ENCODE data around the gene RIN1.

Gene RIN1

DNA sequence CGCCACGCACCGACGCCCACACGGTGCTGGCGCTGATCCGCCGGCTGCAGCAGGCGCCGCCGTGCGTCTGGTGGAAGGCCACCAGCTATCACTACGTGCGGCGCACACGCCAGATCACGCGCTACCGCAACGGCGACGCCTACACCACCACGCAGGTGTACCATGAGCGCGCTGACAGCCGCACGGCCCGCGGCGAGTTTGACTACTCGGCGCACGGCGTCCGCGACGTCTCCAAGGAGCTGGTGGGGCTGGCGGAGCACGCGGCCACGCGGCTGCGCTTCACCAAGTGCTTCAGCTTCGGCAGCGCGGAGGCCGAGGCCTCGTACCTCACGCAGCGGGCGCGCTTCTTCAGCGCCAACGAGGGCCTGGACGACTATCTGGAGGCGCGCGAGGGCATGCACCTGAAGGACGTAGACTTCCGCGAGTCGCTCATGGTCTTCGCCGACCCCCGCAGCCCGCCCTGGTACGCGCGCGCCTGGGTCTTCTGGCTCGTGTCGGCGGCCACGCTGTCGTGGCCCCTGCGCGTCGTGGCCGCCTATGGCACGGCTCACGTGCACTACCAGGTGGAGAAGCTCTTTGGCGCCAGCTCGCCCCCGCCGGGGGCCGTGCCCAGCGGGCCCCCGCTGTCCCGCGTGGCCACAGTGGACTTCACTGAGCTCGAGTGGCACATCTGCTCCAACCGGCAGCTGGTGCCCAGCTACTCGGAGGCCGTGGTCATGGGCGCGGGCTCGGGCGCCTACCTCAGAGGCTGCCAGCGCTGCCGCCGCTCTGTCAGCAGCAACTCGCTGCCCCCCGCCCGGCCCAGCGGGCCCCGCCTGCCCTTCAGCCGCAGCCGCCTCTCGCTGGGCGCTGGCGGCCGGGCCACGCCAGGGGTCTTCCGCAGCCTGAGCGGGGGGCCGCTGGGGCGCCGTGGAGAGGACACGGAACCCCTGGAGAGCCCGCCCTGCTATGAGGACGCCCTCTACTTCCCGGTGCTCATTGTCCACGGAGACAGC is 41.3 kb downstream of the RIN1 start:
- no peak for DNase-seq

DNA sequence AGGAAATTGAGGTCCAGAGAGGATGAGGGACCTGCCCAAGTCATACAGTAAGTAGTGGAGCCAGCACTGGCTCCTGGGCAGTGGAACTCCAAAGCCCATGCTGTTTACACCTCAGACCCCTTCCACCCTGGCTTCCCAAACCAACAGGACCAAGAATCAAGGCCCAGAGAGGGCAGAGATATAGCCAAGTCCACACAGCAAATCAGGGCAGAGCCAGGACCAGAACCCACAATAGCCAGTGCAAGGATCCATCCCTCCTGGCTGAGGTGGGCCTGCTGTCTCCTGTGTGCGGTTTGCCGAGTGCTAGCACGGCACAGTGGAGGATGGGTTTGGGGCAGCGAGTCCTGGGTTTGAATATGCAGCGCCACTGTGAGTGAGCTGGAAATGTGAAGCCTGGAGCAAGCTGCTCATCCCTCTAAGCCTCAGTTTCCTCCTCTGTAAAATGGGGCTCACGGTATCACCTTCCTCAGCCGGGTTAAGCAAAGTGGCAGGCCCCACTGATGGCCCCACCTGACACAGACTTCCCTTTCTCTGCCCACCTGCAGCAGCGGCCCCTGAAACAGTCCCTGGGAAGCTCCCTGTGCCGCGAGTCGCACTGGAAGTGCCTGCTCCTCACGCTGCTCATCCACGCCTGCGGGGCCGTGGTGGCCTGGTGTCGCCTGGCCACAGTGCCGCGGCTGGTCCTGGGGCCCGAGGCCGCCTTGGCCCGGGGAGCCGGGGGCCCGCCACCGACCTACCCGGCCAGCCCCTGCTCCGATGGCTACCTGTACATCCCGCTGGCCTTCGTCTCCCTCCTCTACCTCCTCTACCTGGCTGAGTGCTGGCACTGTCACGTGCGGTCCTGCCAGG is 42.2 kb downstream of the RIN1 start:
- DNase-seq: no peak

DNA sequence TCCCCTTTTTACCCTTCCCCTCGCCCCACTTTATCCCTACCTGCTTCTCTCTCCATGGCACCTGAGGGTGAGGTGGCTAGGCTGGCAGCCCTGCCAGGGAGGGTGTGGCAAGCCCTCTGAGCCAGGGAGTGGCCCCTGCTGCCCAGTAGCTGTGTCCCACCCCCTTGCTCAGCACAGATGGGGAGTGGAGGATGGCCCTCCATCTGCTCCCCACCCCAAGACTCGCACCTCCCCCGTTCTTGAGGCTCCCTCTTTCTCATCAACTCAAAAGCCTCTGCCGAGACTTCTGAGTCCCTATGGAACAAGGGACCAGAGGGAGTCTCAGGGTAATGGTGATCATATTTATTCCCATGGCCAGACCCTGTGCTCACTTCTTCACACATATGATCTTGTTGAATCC is 42.9 kb downstream of the RIN1 start:
- DNase-seq: no peak

- DNase-seq: no peak
Measured at GRCh38 chr11:66292543-66293332, 43.5 kb downstream of the RIN1 start.

- no peak for DNase-seq
Measured at GRCh38 chr11:66291706-66292542, 44.3 kb downstream of the RIN1 start, which contains the start of gene TMEM151A. Gene TMEM151A, plus strand, starts transcription at chr11:66291894. Its CDS starts 120 bp downstream, at chr11:66292014.

DNA sequence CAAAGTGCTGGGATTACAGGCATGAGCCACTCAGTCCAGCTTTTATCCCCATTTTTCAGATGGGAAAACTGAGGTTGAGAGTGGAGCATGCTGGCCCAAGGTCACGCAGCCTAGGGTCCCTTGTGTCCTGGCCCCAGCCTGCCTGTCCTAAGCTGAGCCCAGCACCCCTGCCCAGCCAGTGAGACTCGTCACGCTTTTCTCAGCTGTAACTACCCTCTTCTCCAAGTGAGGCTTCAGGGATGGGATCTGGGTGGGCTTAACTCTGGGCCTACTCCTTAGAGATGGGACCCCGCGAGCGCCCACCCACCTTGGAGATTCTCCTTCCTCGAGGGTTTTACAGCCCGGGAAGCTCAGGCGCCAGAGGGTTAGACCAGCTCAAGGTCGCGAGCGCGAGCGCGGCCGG is 44.9 kb downstream of the RIN1 start:
- no peak for DNase-seq

GRCh38 chr11:66290330-66290621 is 46.0 kb downstream of the RIN1 start:
- DNase-seq: no peak

DNA sequence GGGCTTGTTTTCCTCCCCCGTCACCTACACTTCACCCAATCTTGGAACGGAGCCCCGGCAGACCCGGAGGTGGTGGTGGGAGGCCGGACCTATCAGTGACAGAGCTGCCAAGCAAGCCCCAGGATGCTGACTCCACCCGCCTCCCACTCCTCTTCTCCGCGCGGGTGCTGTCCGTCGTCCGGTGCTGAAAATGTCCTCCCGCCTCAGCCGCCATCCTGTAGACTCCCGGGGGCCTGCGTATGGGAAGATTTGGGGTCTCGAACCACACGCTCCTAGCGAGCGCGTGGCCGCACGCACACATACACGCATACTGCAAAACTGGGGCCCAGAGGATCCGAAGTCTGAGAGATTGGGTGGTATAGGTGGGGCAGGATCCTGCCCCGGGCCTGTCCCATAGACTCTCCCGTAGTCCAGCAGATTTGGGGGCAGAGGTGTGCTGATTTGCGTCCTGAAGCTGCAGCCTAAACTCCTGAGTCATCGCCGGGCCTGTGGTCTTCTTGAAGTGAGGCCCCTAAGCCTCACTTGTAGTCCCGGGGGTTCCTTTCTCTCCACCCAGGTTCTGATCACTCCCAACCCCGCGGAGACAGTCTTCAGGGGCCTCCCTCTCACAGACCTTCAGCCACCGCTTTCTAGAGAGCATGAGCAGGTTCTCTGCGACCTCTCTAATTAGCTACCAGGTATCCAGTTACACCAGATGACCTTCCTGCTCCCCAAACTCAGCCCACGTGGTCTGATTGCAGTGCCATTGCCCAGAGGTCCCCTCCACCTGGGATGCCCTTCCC is 46.5 kb downstream of the RIN1 start:
- no peak for DNase-seq

DNA sequence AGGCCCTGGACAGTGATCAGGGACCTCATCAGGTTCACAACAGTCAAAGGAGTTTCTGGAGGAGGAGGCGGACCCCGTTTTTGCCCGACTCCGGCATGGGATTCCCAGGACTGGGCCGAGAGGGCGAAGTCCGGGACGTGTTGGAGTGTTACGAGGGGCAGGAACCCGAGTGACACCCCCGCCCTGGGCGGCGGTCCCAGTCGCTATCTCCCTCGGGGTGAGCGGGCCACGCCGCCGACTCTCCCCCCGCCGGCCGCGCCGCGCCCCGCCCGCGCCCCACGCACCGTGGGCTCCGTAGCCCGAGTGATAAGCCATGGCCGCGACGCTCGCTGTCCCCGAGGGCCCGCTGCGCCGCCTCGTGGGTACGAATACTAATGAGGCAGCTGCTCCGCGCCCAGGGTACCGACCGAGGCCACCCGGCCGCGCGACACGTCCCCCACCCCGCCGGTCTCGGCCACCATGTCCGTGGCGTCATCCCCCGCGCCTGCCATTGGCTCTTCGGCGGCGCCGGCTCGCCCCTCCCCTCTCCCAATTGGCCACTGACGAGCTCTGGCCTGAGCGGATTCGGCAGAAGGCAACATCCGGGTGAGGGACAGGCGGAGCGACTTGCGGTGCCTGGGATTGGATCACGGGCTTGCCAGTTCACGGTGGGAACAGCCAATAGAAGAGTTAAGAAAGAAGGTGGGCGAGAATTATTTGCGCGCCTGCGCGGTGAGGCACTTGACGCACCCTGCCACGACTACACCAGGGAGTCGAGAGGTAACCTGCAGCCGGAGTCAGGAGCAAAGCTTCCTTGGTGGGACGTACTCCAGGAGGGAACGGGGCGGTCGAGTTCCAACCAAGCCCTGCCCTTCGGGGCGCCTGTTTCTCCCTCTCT is 47.3 kb downstream of the RIN1 start, which contains the start of gene YIF1A:
TSS of gene YIF1A (minus strand) at position 473 of the 877 bp plus-strand sequence. CDS start at position 315, 158 bp downstream.
- DNase-seq: peak; percentile 98 to 99

- DNase-seq: no peak
Measured at GRCh38 chr11:66287889-66288670, 48.2 kb downstream of the RIN1 start.

DNA sequence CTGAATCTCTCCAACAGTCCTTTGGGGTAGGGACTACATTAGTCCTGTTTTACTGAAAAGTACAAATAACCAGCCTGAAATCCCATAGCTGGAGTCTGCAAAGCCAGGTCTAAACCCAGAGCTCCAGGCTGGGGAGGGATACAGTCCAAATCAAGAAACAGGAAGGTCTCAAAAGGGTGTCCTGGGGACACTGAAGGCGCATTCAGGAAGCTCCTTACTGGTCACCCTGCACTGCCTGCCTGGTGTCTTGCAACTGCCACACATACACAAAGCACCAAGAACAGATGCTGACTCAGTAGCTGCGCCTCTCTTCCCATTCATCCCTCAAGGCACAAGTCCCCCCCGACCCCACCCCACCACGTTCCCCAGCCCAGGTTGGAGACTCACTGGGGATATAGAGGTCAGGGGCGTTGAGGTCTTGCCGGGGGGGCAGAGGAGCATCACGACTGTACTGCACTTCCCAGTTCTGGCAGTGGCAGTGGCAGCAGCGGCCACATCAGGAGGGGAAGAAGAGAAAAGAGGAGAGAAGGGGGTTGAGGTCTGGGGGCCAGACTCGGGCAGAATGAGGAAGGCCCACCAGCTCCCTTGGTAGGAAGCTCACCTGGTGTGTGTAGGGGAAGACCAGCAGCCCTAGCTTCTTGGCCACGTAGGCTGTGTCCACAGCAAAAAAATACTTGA is 48.9 kb downstream of the RIN1 start:
- no peak for DNase-seq

- DNase-seq: no peak
Measured at GRCh38 chr11:66286699-66287098, 49.5 kb downstream of the RIN1 start.

GRCh38 chr11:66285250-66285947 is 50.8 kb downstream of the RIN1 start:
- DNase-seq: no peak

GRCh38 chr11:66284526-66285078 is 51.6 kb downstream of the RIN1 start:
- DNase-seq: no peak

- DNase-seq: no peak
Measured at GRCh38 chr11:66283461-66284105, 52.7 kb downstream of the RIN1 start.

DNA sequence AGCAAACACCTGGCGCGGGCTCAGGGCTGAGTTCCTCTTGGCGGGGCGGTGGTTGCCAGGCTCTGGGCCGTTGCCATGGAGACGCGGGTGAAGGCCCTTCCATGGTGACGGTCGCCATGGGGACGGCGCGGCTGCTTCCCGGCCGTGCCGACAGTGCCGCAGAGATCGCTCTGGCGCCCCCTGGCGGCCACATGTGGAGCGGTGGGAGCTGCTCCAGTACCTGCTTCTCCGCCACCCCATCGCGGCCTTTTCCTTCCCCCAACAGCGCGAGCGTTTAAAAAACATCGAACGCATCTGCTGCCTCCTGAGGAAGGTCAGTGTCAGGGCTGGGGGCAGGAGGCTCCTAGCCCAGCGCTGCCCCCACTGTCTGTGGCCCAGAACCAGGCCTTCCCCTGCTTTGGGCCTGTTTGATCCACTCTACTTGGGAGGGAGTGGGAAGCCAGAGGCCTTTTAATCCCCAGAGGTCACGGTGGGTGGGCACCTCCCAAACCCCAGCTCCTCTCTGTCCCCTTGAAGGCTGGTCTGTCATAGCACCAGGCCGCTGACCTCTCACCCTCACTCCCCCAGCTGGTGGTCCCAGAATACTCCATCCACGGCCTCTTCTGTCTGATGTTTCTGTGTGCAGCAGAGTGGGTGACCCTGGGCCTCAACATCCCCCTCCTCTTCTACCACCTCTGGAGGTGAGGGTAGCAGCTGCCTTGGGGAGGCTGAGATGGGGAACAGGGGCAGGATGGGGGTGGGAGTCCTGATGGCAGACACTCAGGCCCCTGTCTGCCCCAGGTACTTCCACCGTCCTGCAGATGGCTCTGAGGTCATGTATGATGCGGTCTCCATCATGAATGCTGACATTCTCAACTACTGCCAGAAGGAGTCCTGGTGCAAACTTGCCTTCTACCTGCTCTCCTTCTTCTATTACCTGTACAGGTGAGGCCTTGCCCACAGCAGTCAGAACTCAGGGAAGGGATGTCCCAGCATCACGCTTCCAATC is 53.5 kb downstream of the RIN1 start:
- peak; percentile 92 to 97 for DNase-seq

Measured in NCI-H524 (cell line).